K562 (cell line): ENCODE results near the gene ST8SIA4. TPM values are rescaled to one million over a fixed set of nuclear protein-coding genes. Genes with fewer than 3 reads are reported as not detected.
A peak's percentile ranks its signal among the peaks of the same experiment; 100 is the strongest.

Experiments
- ATAC-seq: fragments of 200-7000 bp; cut with Tn5 transposase; 3 replicates; pipeline ENCODE4 v1.9.1; 2020; ENCODE audit warnings: moderate library complexity
- BruUV-seq: library from RNA; stranded (reverse); fragments of 400-500 nt; replicated peaks from 2 replicates; lab custom pipeline; 2021; lab: Mats Ljungman, UMichigan
- CTCF ChIA-PET: fragments of 300-600 bp; formaldehyde crosslinking; extraction: SDS; loops from one replicate; lab custom pipeline; 2021; ENCODE audit warnings: low intra/inter-chr PET ratio; lab: Yijun Ruan, JAX
- POLR2A ChIA-PET: fragments of 300-600, 350-650 bp; sonication (Branson Sonifier 250); formaldehyde crosslinking; extraction: SDS; loops from one replicate; lab custom pipeline; 2021; ENCODE audit warnings: antibody characterized with exemption, inconsistent platforms; lab: Yijun Ruan, JAX
- DNase-seq, 4 experiments: peaks; one replicate each; pipeline versions ENCODE4 v3.0.0 to v3.0.0-alpha.2; 2011 to 2018; ENCODE audit warnings: low spot score in 3 of 4, mixed read lengths in 3 of 4; ENCODE audit errors: extremely low read depth in 1 of 4
- FAIRE-seq: peaks from 2 replicates; lab custom pipeline; 2011; peaks lifted over from hg19 to GRCh38; lab: Jason Lieb, UNC
- H2AFZ ChIP-seq: 2 replicates; pipeline ENCODE4 v1.6.0; 2011; ENCODE audit warnings: low read depth, low read length, control low read depth, inconsistent platforms
- H3K27ac ChIP-seq: fragments of 200-600 bp; 3 replicates; pipeline ENCODE4 v1.8.0; 2011; ENCODE audit warnings: low read depth, mild to moderate bottlenecking, control low read depth, inconsistent platforms, low read length, moderate library complexity, mixed read lengths; ENCODE audit errors: extremely low read depth
- H3K27me3 ChIP-seq, 2 experiments: fragments of 300-600 bp in 1 of 2; 2 replicates in 1 of 2; 3 replicates in 1 of 2; pipeline versions ENCODE4 v1.6.0 to v1.8.0; 2011; ENCODE audit warnings: inconsistent platforms in 2 of 2, low read length in 2 of 2, mild to moderate bottlenecking in 1 of 2, mixed read lengths in 1 of 2, moderate library complexity in 1 of 2; ENCODE audit not compliant: control insufficient read depth in 2 of 2, insufficient read depth in 2 of 2
- H3K36me3 ChIP-seq: fragments of 300-600 bp; 3 replicates; pipeline ENCODE4 v1.8.0; 2011; ENCODE audit warnings: mild to moderate bottlenecking, low read length, inconsistent platforms; ENCODE audit not compliant: control insufficient read depth, insufficient read depth
- H3K4me1 ChIP-seq, 2 experiments: fragments of 200-600 bp in 1 of 2; replicated peaks in 1 of 2; 2 replicates in 1 of 2; 3 replicates in 1 of 2; pipeline versions ENCODE4 v1.5.1 to v1.8.0; 2011; ENCODE audit warnings: inconsistent platforms in 2 of 2, low read length in 2 of 2, mild to moderate bottlenecking in 1 of 2, mixed read lengths in 1 of 2, moderate library complexity in 1 of 2; ENCODE audit not compliant: control insufficient read depth in 2 of 2, insufficient read depth in 2 of 2
- H3K4me2 ChIP-seq: 2 replicates; pipeline ENCODE4 v1.6.1; 2011; ENCODE audit warnings: low read length, control low read depth, inconsistent platforms, mixed read lengths; ENCODE audit not compliant: insufficient read depth
- H3K4me3 ChIP-seq: fragments of 200-600 bp; sonication (generic), shearing (Covaris generic); 2 replicates; pipeline ENCODE4 v1.5.1; 2016; ENCODE audit warnings: control low read depth, inconsistent platforms
- H3K79me2 ChIP-seq: fragments of 200-600 bp; 3 replicates; pipeline ENCODE4 v1.8.0; 2011; ENCODE audit warnings: low read length, inconsistent platforms; ENCODE audit not compliant: control insufficient read depth, insufficient read depth
- H3K9ac ChIP-seq, 2 experiments: 2 replicates each; pipeline versions ENCODE4 v1.6.0 to v1.6.1; 2011; ENCODE audit warnings: low read depth in 2 of 2, low read length in 2 of 2, control low read depth in 1 of 2, inconsistent platforms in 1 of 2, mild to moderate bottlenecking in 1 of 2, mixed read lengths in 1 of 2; ENCODE audit not compliant: insufficient read depth in 1 of 2
- H3K9me1 ChIP-seq: one replicate; pipeline ENCODE4 v1.6.0; 2011; ENCODE audit warnings: inconsistent platforms, mild to moderate bottlenecking, low read length, moderate library complexity; ENCODE audit not compliant: control insufficient read depth, insufficient read depth
- H3K9me3 ChIP-seq: replicated peaks from 2 replicates; pipeline ENCODE4 v1.5.1; 2011; ENCODE audit warnings: low read depth, low read length, inconsistent platforms; ENCODE audit not compliant: control insufficient read depth, insufficient read depth
- H4K20me1 ChIP-seq: replicated peaks from 2 replicates; pipeline ENCODE4 v1.6.1; 2011; ENCODE audit warnings: low read length, inconsistent platforms, mixed read lengths; ENCODE audit not compliant: control insufficient read depth, insufficient read depth
- E2F6 ChIP-seq, 2 experiments: IDR thresholded peaks; 2 replicates each; pipeline ENCODE4 v1.6.1; 2011; ENCODE audit warnings: borderline replicate concordance in 1 of 2, control low read depth in 1 of 2, low read depth in 1 of 2, low read length in 1 of 2, mild to moderate bottlenecking in 1 of 2, mixed read lengths in 1 of 2, moderate library complexity in 1 of 2; ENCODE audit not compliant: insufficient read depth in 1 of 2, insufficient read length in 1 of 2, poor library complexity in 1 of 2, severe bottlenecking in 1 of 2; ENCODE audit errors: extremely low read depth in 1 of 2
- EZH2 ChIP-seq: IDR thresholded peaks from 2 replicates; pipeline ENCODE4 v1.6.1; 2012; ENCODE audit warnings: low read depth, mild to moderate bottlenecking, inconsistent platforms, low read length, borderline replicate concordance
- GTF2A2 ChIP-seq: IDR thresholded peaks from 2 replicates; pipeline ENCODE4 v1.6.1; 2016; ENCODE audit warnings: mild to moderate bottlenecking, missing genetic modification characterization, missing compliant biosample characterization
- HMBOX1 ChIP-seq: sonication (generic); IDR thresholded peaks from 2 replicates; pipeline ENCODE4 v1.6.1; 2016
- JUND ChIP-seq, 2 experiments: IDR thresholded peaks; 2 replicates in 1 of 2; 3 replicates in 1 of 2; pipeline ENCODE4 v1.6.1; 2011; ENCODE audit warnings: borderline replicate concordance in 2 of 2, low read depth in 2 of 2, low read length in 2 of 2, improper control_type of control experiment in 1 of 2, missing biosample characterization in 1 of 2, missing genetic modification characterization in 1 of 2, missing genetic modification reagents in 1 of 2
- KAT2B ChIP-seq: IDR thresholded peaks from one replicate; pipeline ENCODE4 v1.6.1; 2012; ENCODE audit warnings: low read depth, mild to moderate bottlenecking, control low read depth, inconsistent platforms, low read length, moderate library complexity
- MEIS2 ChIP-seq: fragments of 450-650 bp; IDR thresholded peaks from 2 replicates; pipeline ENCODE4 v1.6.1; 2014; ENCODE audit warnings: mild to moderate bottlenecking; ENCODE audit not compliant: partially characterized antibody
- NFE2L1 ChIP-seq: fragments of 450-650 bp; IDR thresholded peaks from 2 replicates; pipeline ENCODE4 v1.6.1; 2016; ENCODE audit warnings: missing genetic modification characterization, low read depth, mild to moderate bottlenecking, missing compliant biosample characterization, moderate library complexity, borderline replicate concordance
- SMARCA4 ChIP-seq: fragments of 450-650 bp; IDR thresholded peaks from 2 replicates; pipeline ENCODE4 v1.6.1; 2016
- WGBS: fragments of 100-300 bp; shearing (Covaris generic); methylation state at CpG from one replicate; pipeline ENCODE4 v1.1.6; 2016; ENCODE audit warnings: low coverage, mixed read lengths; ENCODE audit not compliant: insufficient coverage; ENCODE audit errors: missing lambda C conversion rate; 5-methylcytosine and 5-hydroxymethylcytosine counted together
- in situ Hi-C: fragments of 300-500 bp; cut with MboI; formaldehyde crosslinking; loops from 4 replicates; pipeline ENCODE4 v1.15.0; 2018; ENCODE audit warnings: inconsistent platforms, mixed read lengths
- intact Hi-C: fragments of 100-400 bp; cut with micrococcal nuclease; formaldehyde crosslinking; loops from 2 replicates; pipeline ENCODE4 v1.14.2; 2022
- polyA plus RNA-seq, 8 experiments: library from polyadenylated mRNA; depleted of rRNA in 4 of 8; stranded (reverse) in 5 of 8; unstranded in 3 of 8; fragments of >200 nt; fragmentation: Nextera tagmentation in 2 of 8; fragmentation: Illumina TruSeq in 1 of 8; extraction: Ambion mirVana in 2 of 8; extraction: Trizol in 1 of 8; gene quantifications; 2 replicates each; pipeline versions ENCODE4 v1.2.1 to v1.2.3, GENCODE V29; 2011 to 2014; ENCODE audit warnings: inconsistent platforms in 1 of 8, missing spikeins in 1 of 8
- total RNA-seq, 7 experiments: library from RNA; depleted of rRNA in 6 of 7; stranded (reverse); fragments of >200 nt in 6 of 7; fragmentation: Illumina TruSeq in 2 of 7; extraction: Trizol in 2 of 7; gene quantifications; 2 replicates each; pipeline versions ENCODE4 v1.2.1 to v1.2.3, GENCODE V29; 2011 to 2021; ENCODE audit warnings: low replicate concordance in 1 of 7

The ST8SIA4 gene
- total and polyA plus RNA-seq, 9 of the 15 experiments (the other 6 are each of a cell fraction or from before 2014, with no cell fraction given): 0.22 to 2.0 (median 0.54) TPM

- no peaks in the 10 kb centered on the region; the same call in 1 of the 2 replicates for H3K9me3 ChIP-seq
- WGBS: 2% methylated on average over 14 of the region's 14 CpGs
- no peaks in the 10 kb centered on the region; the same call in 2 of the 3 replicates for H3K79me2 ChIP-seq
- H3K27me3 ChIP-seq: no peaks in the 10 kb centered on the region
- intact Hi-C loops: loop anchor here (2.0 to 10.0 kb wide), 2 partner anchors 142 to 288 kb away; no protein-coding TSS in a partner anchor
- peak in 1 of 4 experiments; percentile 2 for DNase-seq
- H3K36me3 ChIP-seq: no peaks in the 10 kb centered on the region
- H3K27ac ChIP-seq: no peak overlapping the region
- ChIA-PET CTCF (no interaction called here), POLR2A (interaction anchor here (0.6 kb wide), 1 partner anchor 408 kb away, joined by 4 read pairs; no protein-coding TSS in a partner anchor)
- FAIRE-seq: no peak
- peak overlapping the region; percentile 34 for H3K4me3 ChIP-seq
- H3K4me1 ChIP-seq: peaks cover 0 to 8% of the 10 kb centered on the region in 2 experiments; a peak in 2 of 5 replicates
- 0 out of 2 replicates have a peak overlapping the region, but pooled peaks have one; percentile 16 for H2AFZ ChIP-seq
- 0 out of 3 replicates have a peak, but pooled peaks have one; percentile 6 for ATAC-seq
- H4K20me1 ChIP-seq: no peaks in the 10 kb centered on the region
- BruUV-seq: TSS peak; percentile 45
- H3K4me2 ChIP-seq: peak overlapping the region; percentile 62
- no peaks in the 10 kb centered on the region for H3K9me1 ChIP-seq
- TF ChIP-seq KAT2B: no peak
- TF ChIP-seq MEIS2: no peak
- no peak for TF ChIP-seq NFE2L1 (tag)
- no peak for TF ChIP-seq EZH2
- TF ChIP-seq GTF2A2: no peak
- no peak for TF ChIP-seq JUND (IDR thresholded peaks at IDR 0.05; ENCODE audit: borderline replicate concordance, low read depth, low read length)
- no peak for TF ChIP-seq JUND (tag; IDR thresholded peaks at IDR 0.05; ENCODE audit: borderline replicate concordance, low read depth, low read length)
- no peak for TF ChIP-seq HMBOX1
- no peak for TF ChIP-seq SMARCA4
- TF ChIP-seq E2F6 (IDR thresholded peaks at IDR 0.05; ENCODE audit: borderline replicate concordance in 1 of 2, extremely low read depth in 1 of 2, insufficient read depth in 1 of 2, insufficient read length in 1 of 2, low read depth in 1 of 2, low read length in 1 of 2, poor library complexity in 1 of 2, severe bottlenecking in 1 of 2): no peak
- TF ChIP-seq, all 486 proteins: peak for 0
- H3K9ac ChIP-seq: peak overlapping the region in 1 of 2 experiments; percentile 82; a peak in 2 of 4 replicates
- in situ Hi-C loops: no loop called here
These were observed 543 bp downstream of the ST8SIA4 start for GRCh38 chr5:100902440-100903038.
